Ishikawa (cell line): ENCODE measurements around the gene CMPK1.

Source experiments
- EP300 ChIP-seq: IDR thresholded peaks from 2 replicates; pipeline ENCODE4 v1.6.1; 2012; ENCODE audit warnings: borderline replicate concordance
- REST ChIP-seq: IDR thresholded peaks from 2 replicates; pipeline ENCODE4 v1.6.1; 2012; ENCODE audit warnings: low read depth, mild to moderate bottlenecking
- TAF1 ChIP-seq: IDR thresholded peaks from 2 replicates; pipeline ENCODE4 v1.6.1; 2012; ENCODE audit warnings: low read depth, mild to moderate bottlenecking
- TF ChIP-seq, protein P1 (sequence below): IDR thresholded peaks from 2 replicates; pipeline ENCODE4 v1.6.1; 2012

GRCh38 chr1:47396671-47397196 is 63.1 kb downstream of the CMPK1 start:
- TF ChIP-seq, protein P1, sequence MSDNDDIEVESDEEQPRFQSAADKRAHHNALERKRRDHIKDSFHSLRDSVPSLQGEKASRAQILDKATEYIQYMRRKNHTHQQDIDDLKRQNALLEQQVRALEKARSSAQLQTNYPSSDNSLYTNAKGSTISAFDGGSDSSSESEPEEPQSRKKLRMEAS = no peak
- TF ChIP-seq EP300 = no peak
- no peak for TF ChIP-seq TAF1
- no peak for TF ChIP-seq REST
